Liver (tissue), 9 donors: ENCODE measurements around the gene NRF1. TPM values are rescaled to one million over a fixed set of nuclear protein-coding genes. Genes with fewer than 3 reads are reported as not detected.

Source experiments
- DNase-seq: peaks from one replicate; pipeline ENCODE4 v3.0.0-alpha.2; 2017; ENCODE audit warnings: low spot score
- H3K27ac ChIP-seq, 2 donors: one replicate each; pipeline ENCODE4 v1.7.0; 2013; ENCODE audit warnings: inconsistent platforms in 2 of 2, low read length in 2 of 2, control low read depth in 1 of 2, low read depth in 1 of 2, mild to moderate bottlenecking in 1 of 2
- H3K27me3 ChIP-seq, 4 donors: one replicate each; pipeline versions ENCODE4 v1.6.1 to v1.7.0; 2013; ENCODE audit warnings: low read length in 3 of 4, inconsistent platforms in 1 of 4, mild to moderate bottlenecking in 1 of 4, moderate library complexity in 1 of 4; ENCODE audit not compliant: control insufficient read depth in 4 of 4, insufficient read depth in 4 of 4
- H3K36me3 ChIP-seq, 4 donors: one replicate each; pipeline versions ENCODE4 v1.6.1 to v1.7.0; 2013; ENCODE audit warnings: low read length in 3 of 4, mild to moderate bottlenecking in 3 of 4, low read depth in 1 of 4, moderate library complexity in 1 of 4; ENCODE audit not compliant: control insufficient read depth in 4 of 4, insufficient read depth in 3 of 4
- H3K4me1 ChIP-seq, 4 donors: one replicate each; pipeline versions ENCODE4 v1.6.1 to v1.7.0; 2013; ENCODE audit warnings: low read length in 3 of 4, mild to moderate bottlenecking in 3 of 4, moderate library complexity in 1 of 4; ENCODE audit not compliant: control insufficient read depth in 4 of 4, insufficient read depth in 4 of 4
- H3K4me3 ChIP-seq, 3 donors: one replicate each; pipeline versions ENCODE4 v1.6.1 to v1.7.0; 2013; ENCODE audit warnings: low read length in 3 of 3, control low read depth in 1 of 3, low read depth in 1 of 3, mild to moderate bottlenecking in 1 of 3
- H3K9ac ChIP-seq, 2 donors: one replicate each; pipeline ENCODE4 v1.7.0; 2013; ENCODE audit warnings: low read length in 2 of 2, mild to moderate bottlenecking in 2 of 2, moderate library complexity in 2 of 2, control low read depth in 1 of 2, low read depth in 1 of 2
- H3K9me3 ChIP-seq, 4 donors: one replicate each; pipeline versions ENCODE4 v1.6.1 to v1.7.0; 2013; ENCODE audit warnings: low read length in 3 of 4; ENCODE audit not compliant: control insufficient read depth in 4 of 4
- EGR1 ChIP-seq, 2 donors: IDR thresholded peaks; 2 replicates each; pipeline ENCODE4 v1.6.1; 2016 to 2018; ENCODE audit warnings: antibody characterized with exemption in 2 of 2, low read depth in 2 of 2
- FOXA1 ChIP-seq: IDR thresholded peaks from 2 replicates; pipeline ENCODE4 v1.6.1; 2016; ENCODE audit warnings: antibody characterized with exemption
- FOXA2 ChIP-seq: IDR thresholded peaks from 2 replicates; pipeline ENCODE4 v1.6.1; 2016; ENCODE audit warnings: antibody characterized with exemption
- GABPA ChIP-seq, 2 donors: IDR thresholded peaks in 1 of 2; conservative IDR thresholded peaks in 1 of 2; 2 replicates each; pipeline ENCODE4 v1.6.1; 2016; ENCODE audit warnings: antibody characterized with exemption in 2 of 2, mild to moderate bottlenecking in 1 of 2, moderate library complexity in 1 of 2
- HNF4A ChIP-seq, 2 donors: conservative IDR thresholded peaks; 2 replicates each; pipeline ENCODE4 v1.6.1; 2016; ENCODE audit warnings: antibody characterized with exemption in 2 of 2, mild to moderate bottlenecking in 2 of 2
- HNF4G ChIP-seq: IDR thresholded peaks from 2 replicates; pipeline ENCODE4 v1.6.1; 2016; ENCODE audit warnings: antibody characterized with exemption
- JUND ChIP-seq, 2 donors: IDR thresholded peaks; 2 replicates each; pipeline ENCODE4 v1.6.1; 2016; ENCODE audit warnings: antibody characterized with exemption in 2 of 2
- NR2F2 ChIP-seq: IDR thresholded peaks from 2 replicates; pipeline ENCODE4 v1.6.1; 2016; ENCODE audit warnings: antibody characterized with exemption
- RAD21 ChIP-seq, 2 donors: IDR thresholded peaks; 2 replicates each; pipeline ENCODE4 v1.6.1; 2016; ENCODE audit warnings: antibody characterized with exemption in 2 of 2, mild to moderate bottlenecking in 2 of 2
- RXRA ChIP-seq, 2 donors: IDR thresholded peaks; 2 replicates each; pipeline ENCODE4 v1.6.1; 2017 to 2018; ENCODE audit warnings: antibody characterized with exemption in 2 of 2, mild to moderate bottlenecking in 1 of 2
- SP1 ChIP-seq: IDR thresholded peaks from 2 replicates; pipeline ENCODE4 v1.6.1; 2018; ENCODE audit warnings: antibody characterized with exemption, mild to moderate bottlenecking
- TAF1 ChIP-seq: conservative IDR thresholded peaks from 2 replicates; pipeline ENCODE4 v1.6.1; 2016; ENCODE audit warnings: antibody characterized with exemption, mild to moderate bottlenecking
- YY1 ChIP-seq: IDR thresholded peaks from 2 replicates; pipeline ENCODE4 v1.6.1; 2016; ENCODE audit warnings: antibody characterized with exemption, mild to moderate bottlenecking
- WGBS: extraction: QIAGEN DNeasy Blood & Tissue Kit; methylation state at CpG from one replicate; pipeline ENCODE4 v1.1.7; 2013; 5-methylcytosine and 5-hydroxymethylcytosine counted together
- polyA plus RNA-seq, 2 donors: library from polyadenylated mRNA; stranded (reverse) in 1 of 2; unstranded in 1 of 2; fragments of 200-250 nt in 1 of 2; fragments of >200 nt in 1 of 2; fragmentation: Nextera tagmentation in 1 of 2; extraction: Ambion mirVana in 1 of 2; gene quantifications; one replicate each; pipeline versions ENCODE4 v1.2.1 to v1.2.3, GENCODE V29; 2013 to 2015
- total RNA-seq, 2 donors: library from RNA; depleted of rRNA; stranded (reverse); fragments of >200 nt; gene quantifications; one replicate each; pipeline ENCODE4 v1.2.3, GENCODE V29; 2014
- TF ChIP-seq, protein P1 (sequence below): fragments of 150-350 bp; IDR thresholded peaks from 2 replicates; pipeline ENCODE4 v1.5.1; 2017; ENCODE audit warnings: improper control_type of control experiment, low read depth, low read length; ENCODE audit not compliant: missing input control
- TF ChIP-seq, protein P2 (sequence below): IDR thresholded peaks from 2 replicates; pipeline ENCODE4 v1.6.1; 2016; ENCODE audit warnings: antibody characterized with exemption
- TF ChIP-seq, protein P3 (sequence below): IDR thresholded peaks from 2 replicates; pipeline ENCODE4 v1.6.1; 2016; ENCODE audit warnings: antibody characterized with exemption, mild to moderate bottlenecking
- donor health status: healthy.
- donor health status: healthy.
- donor health status: healthy.
- donor health status: healthy.
- donor health status: healthy.

Gene NRF1
- total and polyA plus RNA-seq, 4 donors = 1.3 to 14.8 (median 5.3) TPM

DNA sequence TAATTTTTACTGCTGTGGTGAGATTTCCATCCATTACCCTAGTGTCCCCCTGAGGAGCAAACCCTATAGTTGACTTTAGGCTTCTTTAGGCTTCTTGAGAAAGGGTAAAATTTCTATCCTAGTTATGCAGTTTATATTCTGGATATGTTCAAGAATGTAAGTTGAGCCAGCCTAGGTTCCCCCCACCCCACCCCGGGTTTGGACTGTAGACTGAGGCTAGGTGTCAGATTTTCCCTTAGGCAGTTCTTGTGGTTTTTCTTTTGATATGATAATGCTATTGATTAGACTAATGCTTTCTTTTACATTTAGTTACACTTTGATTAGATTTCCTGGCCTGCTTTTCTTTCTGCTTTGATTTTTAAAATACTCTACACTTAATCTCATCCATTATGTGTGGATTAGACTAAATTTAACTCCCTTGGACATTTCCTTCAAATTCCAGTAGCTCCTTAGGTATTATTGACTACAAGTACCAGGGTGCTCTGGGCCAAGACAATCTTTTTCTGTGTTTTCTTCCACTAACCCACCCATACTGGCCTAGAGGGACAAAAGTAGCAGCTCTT, 37.7 kb downstream of the NRF1 start (continued):
- TF ChIP-seq, protein P1, sequence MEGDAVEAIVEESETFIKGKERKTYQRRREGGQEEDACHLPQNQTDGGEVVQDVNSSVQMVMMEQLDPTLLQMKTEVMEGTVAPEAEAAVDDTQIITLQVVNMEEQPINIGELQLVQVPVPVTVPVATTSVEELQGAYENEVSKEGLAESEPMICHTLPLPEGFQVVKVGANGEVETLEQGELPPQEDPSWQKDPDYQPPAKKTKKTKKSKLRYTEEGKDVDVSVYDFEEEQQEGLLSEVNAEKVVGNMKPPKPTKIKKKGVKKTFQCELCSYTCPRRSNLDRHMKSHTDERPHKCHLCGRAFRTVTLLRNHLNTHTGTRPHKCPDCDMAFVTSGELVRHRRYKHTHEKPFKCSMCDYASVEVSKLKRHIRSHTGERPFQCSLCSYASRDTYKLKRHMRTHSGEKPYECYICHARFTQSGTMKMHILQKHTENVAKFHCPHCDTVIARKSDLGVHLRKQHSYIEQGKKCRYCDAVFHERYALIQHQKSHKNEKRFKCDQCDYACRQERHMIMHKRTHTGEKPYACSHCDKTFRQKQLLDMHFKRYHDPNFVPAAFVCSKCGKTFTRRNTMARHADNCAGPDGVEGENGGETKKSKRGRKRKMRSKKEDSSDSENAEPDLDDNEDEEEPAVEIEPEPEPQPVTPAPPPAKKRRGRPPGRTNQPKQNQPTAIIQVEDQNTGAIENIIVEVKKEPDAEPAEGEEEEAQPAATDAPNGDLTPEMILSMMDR = no peak
- no peak for TF ChIP-seq TAF1
- no peak for TF ChIP-seq FOXA2
- no peak for TF ChIP-seq NR2F2
- no peak for TF ChIP-seq HNF4G
- TF ChIP-seq EGR1 (IDR thresholded peaks at IDR 0.05; ENCODE audit: low read depth in 2 of 2) = no peak
- TF ChIP-seq SP1 = no peak
- TF ChIP-seq YY1 = no peak
- TF ChIP-seq RAD21 (IDR thresholded peaks at IDR 0.05) = no peak
- TF ChIP-seq, protein P2, sequence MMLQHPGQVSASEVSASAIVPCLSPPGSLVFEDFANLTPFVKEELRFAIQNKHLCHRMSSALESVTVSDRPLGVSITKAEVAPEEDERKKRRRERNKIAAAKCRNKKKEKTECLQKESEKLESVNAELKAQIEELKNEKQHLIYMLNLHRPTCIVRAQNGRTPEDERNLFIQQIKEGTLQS = no peak
- no peak for TF ChIP-seq HNF4A (conservative IDR thresholded peaks at IDR 0.05)
- TF ChIP-seq JUND (IDR thresholded peaks at IDR 0.05) = no peak

DNA sequence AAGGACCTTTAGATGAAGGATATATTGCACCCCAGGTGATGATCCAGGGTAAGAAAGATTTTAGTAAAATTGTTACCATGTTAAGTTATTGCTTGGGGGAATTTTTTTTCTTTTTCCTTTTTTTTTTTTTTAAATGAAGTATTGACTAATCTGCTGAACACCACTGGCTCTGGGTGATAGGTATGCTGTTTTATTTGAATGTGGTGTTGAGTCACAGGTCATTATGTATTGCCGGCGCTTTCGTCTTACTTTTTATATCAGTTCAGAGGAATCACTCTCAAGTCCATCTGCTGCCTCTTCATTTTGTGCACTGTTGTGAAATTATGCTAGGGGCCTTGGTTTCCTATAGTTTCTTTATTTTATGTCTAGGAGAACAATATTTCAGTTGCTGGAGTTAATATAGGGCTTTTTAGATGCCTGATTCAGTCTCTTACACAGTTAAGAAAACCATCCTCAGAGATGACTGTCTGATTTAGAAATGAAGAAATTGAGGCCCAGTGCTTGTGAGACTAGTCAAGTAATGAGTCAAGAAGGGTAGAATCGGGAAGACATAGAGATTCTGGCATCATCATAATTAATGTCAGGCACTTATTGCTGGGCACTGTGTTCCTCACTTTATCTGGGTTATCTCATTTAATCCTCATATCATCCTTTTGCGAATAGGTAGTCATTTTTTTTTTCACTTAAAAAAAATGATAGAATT, 38.7 kb downstream of the NRF1 start:
- Histone ChIP-seq H3K4me3 (no peak overlapping the region), H3K9ac (no peak overlapping the region), H3K27me3 (no peaks in the 10 kb centered on the region), H3K27ac (no peak overlapping the region), H3K9me3 (no peaks in the 10 kb centered on the region), H3K4me1 (no peaks in the 10 kb centered on the region), H3K36me3 (no peaks in the 10 kb centered on the region)
- DNase-seq = no peak
- WGBS = 81% methylated on average over 5 of the region's 5 CpGs
- TF ChIP-seq JUND (IDR thresholded peaks at IDR 0.05) (no peak), EGR1 (IDR thresholded peaks at IDR 0.05; ENCODE audit: low read depth in 2 of 2) (no peak), TAF1 (no peak), GABPA (IDR thresholded peaks at IDR 0.05 in 1 of 2, conservative IDR thresholded peaks at IDR 0.05 in 1 of 2) (no peak), FOXA1 (no peak), HNF4G (no peak), HNF4A (conservative IDR thresholded peaks at IDR 0.05) (no peak), YY1 (no peak), NR2F2 (no peak), RXRA (IDR thresholded peaks at IDR 0.05) (no peak), SP1 (no peak)
- TF ChIP-seq, protein P3, sequence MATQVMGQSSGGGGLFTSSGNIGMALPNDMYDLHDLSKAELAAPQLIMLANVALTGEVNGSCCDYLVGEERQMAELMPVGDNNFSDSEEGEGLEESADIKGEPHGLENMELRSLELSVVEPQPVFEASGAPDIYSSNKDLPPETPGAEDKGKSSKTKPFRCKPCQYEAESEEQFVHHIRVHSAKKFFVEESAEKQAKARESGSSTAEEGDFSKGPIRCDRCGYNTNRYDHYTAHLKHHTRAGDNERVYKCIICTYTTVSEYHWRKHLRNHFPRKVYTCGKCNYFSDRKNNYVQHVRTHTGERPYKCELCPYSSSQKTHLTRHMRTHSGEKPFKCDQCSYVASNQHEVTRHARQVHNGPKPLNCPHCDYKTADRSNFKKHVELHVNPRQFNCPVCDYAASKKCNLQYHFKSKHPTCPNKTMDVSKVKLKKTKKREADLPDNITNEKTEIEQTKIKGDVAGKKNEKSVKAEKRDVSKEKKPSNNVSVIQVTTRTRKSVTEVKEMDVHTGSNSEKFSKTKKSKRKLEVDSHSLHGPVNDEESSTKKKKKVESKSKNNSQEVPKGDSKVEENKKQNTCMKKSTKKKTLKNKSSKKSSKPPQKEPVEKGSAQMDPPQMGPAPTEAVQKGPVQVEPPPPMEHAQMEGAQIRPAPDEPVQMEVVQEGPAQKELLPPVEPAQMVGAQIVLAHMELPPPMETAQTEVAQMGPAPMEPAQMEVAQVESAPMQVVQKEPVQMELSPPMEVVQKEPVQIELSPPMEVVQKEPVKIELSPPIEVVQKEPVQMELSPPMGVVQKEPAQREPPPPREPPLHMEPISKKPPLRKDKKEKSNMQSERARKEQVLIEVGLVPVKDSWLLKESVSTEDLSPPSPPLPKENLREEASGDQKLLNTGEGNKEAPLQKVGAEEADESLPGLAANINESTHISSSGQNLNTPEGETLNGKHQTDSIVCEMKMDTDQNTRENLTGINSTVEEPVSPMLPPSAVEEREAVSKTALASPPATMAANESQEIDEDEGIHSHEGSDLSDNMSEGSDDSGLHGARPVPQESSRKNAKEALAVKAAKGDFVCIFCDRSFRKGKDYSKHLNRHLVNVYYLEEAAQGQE = no peak
- TF ChIP-seq, protein P2 = no peak
